Colonic mucosa (tissue), 4 donors: ENCODE data around the gene ZNF319. TPM values are rescaled to one million over a fixed set of nuclear protein-coding genes. Genes with fewer than 3 reads are reported as not detected.

Experiments used
- DNase-seq: peaks from one replicate; pipeline ENCODE4 v3.0.0-alpha.2; 2020
- H3K27ac ChIP-seq: fragments of 200-600 bp; one replicate; pipeline ENCODE4 v1.8.0; 2021
- H3K27me3 ChIP-seq: fragments of 200-600 bp; one replicate; pipeline ENCODE4 v1.8.0; 2021
- H3K36me3 ChIP-seq: fragments of 200-600 bp; one replicate; pipeline ENCODE4 v1.8.0; 2021
- H3K4me1 ChIP-seq: fragments of 200-600 bp; one replicate; pipeline ENCODE4 v1.8.0; 2021; ENCODE audit warnings: mild to moderate bottlenecking
- H3K4me3 ChIP-seq: fragments of 200-600 bp; one replicate; pipeline ENCODE4 v1.8.0; 2021
- H3K9ac ChIP-seq, 2 donors: one replicate each; pipeline ENCODE4 v1.7.0; 2013; ENCODE audit warnings: control low read depth in 2 of 2, low read depth in 2 of 2, low read length in 2 of 2
- H3K9me3 ChIP-seq: fragments of 200-600 bp; one replicate; pipeline ENCODE4 v1.8.0; 2021
- CTCF ChIP-seq: fragments of 200-600 bp; IDR thresholded peaks from one replicate; pipeline ENCODE4 v1.8.0; 2022; ENCODE audit warnings: antibody characterized with exemption, mild to moderate bottlenecking
- intact Hi-C: fragments of 100-400 bp; cut with DNase I; formaldehyde crosslinking; loops from one replicate; pipeline ENCODE4 v1.14.1; 2022
- total RNA-seq, 2 donors: library from RNA; stranded (reverse); fragmentation: NEBNext Ultra II Directional in 1 of 2; extraction: Animal tissue kit (Norgen Biotek cat#: 25700) in 1 of 2; gene quantifications; one replicate each; pipeline ENCODE4 v1.2.1, GENCODE V29; 2021
- donor health status: healthy.
- donor health status: DM: no; HTN: no; CAD: no.
- donor health status: DM: no; HTN: no; CAD: no.

ZNF319 gene
- total RNA-seq, 2 donors from 2014 or later = 3.5 to 5.3 TPM

- Histone ChIP-seq H3K4me3 (peak overlapping the region; percentile 45), H3K9me3 (no peaks in the 10 kb centered on the region), H3K27ac (no peak overlapping the region), H3K9ac (no peak overlapping the region), H3K4me1 (peaks cover 6% of the 10 kb centered on the region), H3K36me3 (no peaks in the 10 kb centered on the region), H3K27me3 (peaks cover 6% of the 10 kb centered on the region)
- no peak for TF ChIP-seq CTCF
- DNase-seq = no peak
- intact Hi-C loops = no loop called here
Measured at GRCh38 chr16:57985204-57986181, 15.0 kb downstream of the ZNF319 start.

DNA sequence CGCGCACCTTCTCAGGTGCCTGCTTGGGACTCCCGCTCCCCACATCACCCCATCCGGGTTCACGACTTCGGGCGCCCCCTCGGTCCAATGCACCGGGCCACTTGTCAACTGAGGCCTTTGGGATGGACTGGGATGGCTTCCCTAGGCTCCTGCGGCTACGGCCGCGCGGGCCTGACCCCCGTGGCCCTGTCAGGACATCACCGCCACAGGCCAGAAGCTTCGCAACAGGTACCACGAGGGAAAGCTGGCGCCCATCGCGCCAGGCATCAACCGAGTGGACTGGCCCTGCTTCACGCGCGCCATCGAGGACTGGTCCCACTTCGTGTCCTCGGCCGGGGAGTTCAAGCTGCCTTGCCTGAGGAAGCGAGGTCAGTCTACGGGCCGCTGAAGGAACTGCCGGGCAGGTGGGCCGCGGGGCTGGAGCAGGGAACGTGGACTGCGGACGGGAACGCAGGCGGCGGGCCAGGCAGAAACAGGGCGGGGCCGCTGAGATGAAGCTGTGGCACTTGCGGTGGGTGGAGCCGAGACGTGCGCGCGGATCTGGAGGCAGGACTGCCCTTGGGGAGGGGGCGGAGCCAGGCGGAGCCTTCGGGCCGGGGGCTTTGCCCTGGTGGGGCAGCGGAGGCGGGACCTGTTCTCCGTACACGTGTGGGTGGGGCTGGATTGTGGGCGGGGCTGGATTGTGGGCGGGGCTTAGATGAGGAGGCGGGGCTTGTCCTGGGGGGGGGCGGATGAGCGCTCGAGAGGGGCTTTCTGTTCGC is 15.8 kb downstream of the ZNF319 start:
- Histone ChIP-seq H3K36me3 (no peaks in the 10 kb centered on the region), H3K4me3 (peak overlapping the region; percentile 45), H3K27ac (no peak overlapping the region), H3K9me3 (no peaks in the 10 kb centered on the region), H3K9ac (no peak overlapping the region), H3K4me1 (peaks cover 6% of the 10 kb centered on the region), H3K27me3 (peaks cover 6% of the 10 kb centered on the region)
- intact Hi-C loops = no loop called here
- TF ChIP-seq CTCF = no peak
- peak; percentile 81 for DNase-seq

DNA sequence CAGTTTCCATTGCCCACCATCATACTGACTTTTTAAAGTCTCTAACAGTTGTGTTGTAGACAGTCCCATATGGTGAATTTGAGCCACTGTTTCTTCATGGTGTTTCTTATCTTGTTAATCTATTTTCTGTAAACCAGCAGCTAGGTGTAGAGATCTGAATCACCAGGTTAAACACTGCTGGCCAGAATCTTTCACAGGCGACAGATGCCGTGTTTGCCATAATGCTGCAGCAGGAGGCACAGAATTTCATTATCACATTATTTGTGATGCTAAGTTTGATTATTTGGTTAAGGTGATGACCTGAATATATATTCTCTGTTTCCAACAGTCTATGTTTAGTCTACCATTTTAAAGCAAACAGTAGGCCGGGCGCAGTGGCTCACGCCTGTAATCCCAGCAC is 18.1 kb downstream of the ZNF319 start:
- Histone ChIP-seq H3K36me3 (no peaks in the 10 kb centered on the region), H3K27me3 (peaks cover 6% of the 10 kb centered on the region), H3K4me3 (no peak overlapping the region), H3K27ac (no peak overlapping the region), H3K9me3 (no peaks in the 10 kb centered on the region), H3K4me1 (peaks cover 6% of the 10 kb centered on the region), H3K9ac (no peak overlapping the region)
- DNase-seq = no peak
- no peak for TF ChIP-seq CTCF
- intact Hi-C loops = no loop called here

GRCh38 chr16:57981636-57982035 is 18.8 kb downstream of the ZNF319 start:
- no peak for DNase-seq
- peaks cover 6% of the 10 kb centered on the region for H3K27me3 ChIP-seq
- intact Hi-C loops = no loop called here

More at GRCh38 chr16:57981636-57982035, 18.8 kb downstream of the ZNF319 start:
- H3K4me1 ChIP-seq = peaks cover 6% of the 10 kb centered on the region
- no peaks in the 10 kb centered on the region for H3K9me3 ChIP-seq
- H3K27ac ChIP-seq = no peak overlapping the region
- H3K36me3 ChIP-seq = no peaks in the 10 kb centered on the region
- no peak overlapping the region for H3K4me3 ChIP-seq
- TF ChIP-seq CTCF = no peak
- H3K9ac ChIP-seq = no peak overlapping the region
